Spleen (tissue), 7 donors: ENCODE measurements around the gene SUPT20HL2.
"Not testable (repeated sequence)": the region's sequence is repeated elsewhere in the genome, so short reads cannot be mapped to it uniquely, and the experiment has no call there.

Experiments
- POLR2AphosphoS5 ChIP-seq, 3 donors: sonication (generic); formaldehyde crosslinking; IDR thresholded peaks; one replicate each; pipeline ENCODE4 v1.5.1; 2017; ENCODE audit warnings: antibody characterized with exemption in 3 of 3
- TF ChIP-seq, protein P1 (sequence below), 11 experiments: fragments of 200-600 bp in 7 of 11; fragments of 450-650 bp in 4 of 11; sonication (generic) in 4 of 11; IDR thresholded peaks in 8 of 11; conservative IDR thresholded peaks in 3 of 11; 1 replicate in 7 of 11; 2 replicates in 4 of 11; pipeline versions ENCODE4 v1.4.0 to v1.8.0; 2016 to 2021; ENCODE audit warnings: antibody characterized with exemption in 11 of 11, inconsistent platforms in 4 of 11, mild to moderate bottlenecking in 1 of 11
- donor health status: DM: no; HTN: no; CAD: no; lungs with moderate emphysema.
- donor health status: DM: no; HTN: no; CAD: no.
- donor health status: DM: no; HTN: no; CAD: no.

DNA sequence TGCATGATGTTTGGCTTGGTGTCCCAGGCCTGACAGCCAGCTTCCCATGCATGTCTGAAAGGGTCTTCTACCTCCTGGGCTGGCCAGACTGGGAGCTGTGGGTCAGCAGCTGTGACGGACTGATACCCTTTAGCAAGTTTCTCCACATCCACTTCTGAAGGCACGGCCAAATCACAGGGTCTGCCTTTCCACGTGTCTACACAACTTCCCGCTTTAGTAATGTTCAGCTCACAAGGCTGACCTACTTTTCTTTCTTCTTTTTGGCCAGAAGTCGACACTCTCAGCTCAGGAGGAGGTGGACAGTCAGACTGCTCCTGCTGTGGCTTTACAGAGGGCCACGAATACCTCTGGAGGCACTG is 1.6 kb downstream of the SUPT20HL2 start:
- TF ChIP-seq, protein P1, sequence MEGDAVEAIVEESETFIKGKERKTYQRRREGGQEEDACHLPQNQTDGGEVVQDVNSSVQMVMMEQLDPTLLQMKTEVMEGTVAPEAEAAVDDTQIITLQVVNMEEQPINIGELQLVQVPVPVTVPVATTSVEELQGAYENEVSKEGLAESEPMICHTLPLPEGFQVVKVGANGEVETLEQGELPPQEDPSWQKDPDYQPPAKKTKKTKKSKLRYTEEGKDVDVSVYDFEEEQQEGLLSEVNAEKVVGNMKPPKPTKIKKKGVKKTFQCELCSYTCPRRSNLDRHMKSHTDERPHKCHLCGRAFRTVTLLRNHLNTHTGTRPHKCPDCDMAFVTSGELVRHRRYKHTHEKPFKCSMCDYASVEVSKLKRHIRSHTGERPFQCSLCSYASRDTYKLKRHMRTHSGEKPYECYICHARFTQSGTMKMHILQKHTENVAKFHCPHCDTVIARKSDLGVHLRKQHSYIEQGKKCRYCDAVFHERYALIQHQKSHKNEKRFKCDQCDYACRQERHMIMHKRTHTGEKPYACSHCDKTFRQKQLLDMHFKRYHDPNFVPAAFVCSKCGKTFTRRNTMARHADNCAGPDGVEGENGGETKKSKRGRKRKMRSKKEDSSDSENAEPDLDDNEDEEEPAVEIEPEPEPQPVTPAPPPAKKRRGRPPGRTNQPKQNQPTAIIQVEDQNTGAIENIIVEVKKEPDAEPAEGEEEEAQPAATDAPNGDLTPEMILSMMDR (IDR thresholded peaks at IDR 0.05 in 8 of 11, conservative IDR thresholded peaks at IDR 0.05 in 3 of 11): not testable (repeated sequence)
- not testable (repeated sequence) for TF ChIP-seq POLR2AphosphoS5 (IDR thresholded peaks at IDR 0.05)
